Effector CD4-positive, alpha-beta T cell (primary cell): Measurements from ENCODE around the gene RBFOX1.

ENCODE experiments used
- DNase-seq: peaks from one replicate; pipeline ENCODE4 v3.0.0-alpha.2; 2020

The RBFOX1 gene

GRCh38 chr16:7614021-7614795 is 281.6 kb downstream of the RBFOX1 start:
- DNase-seq: no peak

GRCh38 chr16:7615565-7615964 is 282.9 kb downstream of the RBFOX1 start:
- DNase-seq: no peak

- DNase-seq: no peak
Measured at GRCh38 chr16:7624871-7625766, 292.5 kb downstream of the RBFOX1 start.

- no peak for DNase-seq
Measured at GRCh38 chr16:7628981-7629380, 296.3 kb downstream of the RBFOX1 start.

GRCh38 chr16:7629571-7629970 is 296.9 kb downstream of the RBFOX1 start:
- DNase-seq: no peak

GRCh38 chr16:7637446-7637845 is 304.8 kb downstream of the RBFOX1 start:
- no peak for DNase-seq

- DNase-seq: no peak
Measured at GRCh38 chr16:7638306-7638705, 305.7 kb downstream of the RBFOX1 start.

GRCh38 chr16:7640334-7640733 is 307.7 kb downstream of the RBFOX1 start:
- no peak for DNase-seq

- DNase-seq: no peak
Measured at GRCh38 chr16:7644176-7644575, 311.5 kb downstream of the RBFOX1 start.

GRCh38 chr16:7644811-7645210 is 312.2 kb downstream of the RBFOX1 start:
- DNase-seq: no peak

- no peak for DNase-seq
Measured at GRCh38 chr16:7646821-7647500, 314.3 kb downstream of the RBFOX1 start.

GRCh38 chr16:7650431-7650830 is 317.8 kb downstream of the RBFOX1 start:
- no peak for DNase-seq

GRCh38 chr16:7651803-7652570 is 319.3 kb downstream of the RBFOX1 start:
- DNase-seq: no peak

- DNase-seq: no peak
Measured at GRCh38 chr16:7653746-7654461, 321.3 kb downstream of the RBFOX1 start.

GRCh38 chr16:7675628-7676027 is 343.0 kb downstream of the RBFOX1 start:
- DNase-seq: no peak

GRCh38 chr16:7680296-7680695 is 347.7 kb downstream of the RBFOX1 start:
- no peak for DNase-seq

- no peak for DNase-seq
Measured at GRCh38 chr16:7688811-7689210, 356.2 kb downstream of the RBFOX1 start.

- DNase-seq: no peak
Measured at GRCh38 chr16:7689234-7689633, 356.6 kb downstream of the RBFOX1 start.

GRCh38 chr16:7691533-7691932 is 358.9 kb downstream of the RBFOX1 start:
- no peak for DNase-seq

GRCh38 chr16:7703672-7704071 is 371.0 kb downstream of the RBFOX1 start:
- DNase-seq: no peak

- no peak for DNase-seq
Measured at GRCh38 chr16:7705885-7706284, 373.2 kb downstream of the RBFOX1 start.

- DNase-seq: no peak
Measured at GRCh38 chr16:7709186-7709585, 376.5 kb downstream of the RBFOX1 start.
